A172 (cell line): Measurements from ENCODE around the gene S100A9. TPM values are rescaled to one million over a fixed set of nuclear protein-coding genes. Genes with fewer than 3 reads are reported as not detected.
"Not testable (repeated sequence)": the region's sequence is repeated elsewhere in the genome, so short reads cannot be mapped to it uniquely, and the experiment has no call there.

Source experiments
- DNase-seq: peaks from one replicate; pipeline ENCODE4 v3.0.0-alpha.2; 2015; ENCODE audit warnings: low spot score
- total RNA-seq: library from RNA; depleted of rRNA; stranded (reverse); fragments of >200 nt; shearing (Covaris generic); gene quantifications from 2 replicates; pipeline ENCODE4 v1.2.3, GENCODE V29; 2014; rRNA removed

Gene S100A9
- total RNA-seq, 1 experiment from 2014 or later = not detected

- DNase-seq = not testable (repeated sequence)
Observed at GRCh38 chr1:153405825-153406599, 48.4 kb downstream of the S100A9 start.

GRCh38 chr1:153407274-153407673, 49.6 kb downstream of the S100A9 start:
- not testable (repeated sequence) for DNase-seq

Other genes with a start within 250 kb of the S100A9 start
- not detected in 2 replicates for gene SPRR2F, start 244.3 kb upstream of the S100A9 start, total RNA-seq
- gene SPRR2G, start 207.0 kb upstream of the S100A9 start, total RNA-seq = not detected in 2 replicates
- not detected in 2 replicates for gene LELP1, start 154.4 kb upstream of the S100A9 start, total RNA-seq
- gene PRR9, start 140.3 kb upstream of the S100A9 start, total RNA-seq = not detected in 2 replicates
- gene LORICRIN, start 98.2 kb upstream of the S100A9 start, total RNA-seq = not detected in 2 replicates
- gene PGLYRP3, start 44.9 kb upstream of the S100A9 start, total RNA-seq = not detected in 2 replicates
- gene PGLYRP4, start 9.0 kb upstream of the S100A9 start, total RNA-seq = not detected in 2 replicates
- not detected in 2 replicates for gene S100A12, start 17.8 kb downstream of the S100A9 start, total RNA-seq
- gene S100A8, start 33.2 kb downstream of the S100A9 start, total RNA-seq = not detected in 2 replicates
- not detected in 2 replicates for gene S100A7A, start 58.7 kb downstream of the S100A9 start, total RNA-seq
- gene S100A7, start 102.8 kb downstream of the S100A9 start, total RNA-seq = not detected in 2 replicates
- gene S100A6, start 178.1 kb downstream of the S100A9 start, total RNA-seq = 1,463 and 1,751 TPM in 2 replicates
- gene S100A5, start 183.1 kb downstream of the S100A9 start, total RNA-seq = 1.1 and 6.1 TPM in 2 replicates
- 3,194 and 3,572 TPM in 2 replicates for gene S100A4, start 188.0 kb downstream of the S100A9 start, total RNA-seq
- 90.9 and 103 TPM in 2 replicates for gene S100A3, start 191.4 kb downstream of the S100A9 start, total RNA-seq
- 41.3 and 63.0 TPM in 2 replicates for gene S100A2, start 208.0 kb downstream of the S100A9 start, total RNA-seq